Endothelial cell (in vitro differentiated cells): Measurements from ENCODE around the gene TPP1. TPM values are rescaled to one million over a fixed set of nuclear protein-coding genes. Genes with fewer than 3 reads are reported as not detected.
A peak's percentile ranks its signal among the peaks of the same experiment; 100 is the strongest.

Experiments
- DNase-seq: peaks from one replicate; pipeline ENCODE4 v3.0.0; 2021; ENCODE audit warnings: low spot score
- H3K27ac Mint-ChIP-seq: one replicate; pipeline ENCODE4 v1.8.0; 2021; ENCODE audit warnings: mixed read lengths, inconsistent platforms; ENCODE audit not compliant: unreplicated experiment
- H3K27me3 Mint-ChIP-seq: one replicate; pipeline ENCODE4 v1.8.0; 2021; ENCODE audit warnings: mild to moderate bottlenecking, moderate library complexity, mixed read lengths, inconsistent platforms; ENCODE audit not compliant: unreplicated experiment
- H3K36me3 Mint-ChIP-seq: one replicate; pipeline ENCODE4 v1.8.0; 2021; ENCODE audit warnings: mild to moderate bottlenecking, low read depth, mixed read lengths, inconsistent platforms; ENCODE audit not compliant: unreplicated experiment
- H3K4me1 Mint-ChIP-seq: one replicate; pipeline ENCODE4 v1.8.0; 2021; ENCODE audit warnings: mild to moderate bottlenecking, mixed read lengths, inconsistent platforms; ENCODE audit not compliant: unreplicated experiment
- H3K4me3 Mint-ChIP-seq: one replicate; pipeline ENCODE4 v1.8.0; 2021; ENCODE audit warnings: mild to moderate bottlenecking, mixed read lengths, inconsistent platforms; ENCODE audit not compliant: unreplicated experiment
- H3K9me3 Mint-ChIP-seq: one replicate; pipeline ENCODE4 v1.8.0; 2021; ENCODE audit warnings: mixed read lengths, inconsistent platforms; ENCODE audit not compliant: unreplicated experiment
- total RNA-seq: library from RNA; stranded (reverse); fragmentation: NEBNext Ultra II Directional; extraction: Animal tissue kit (Norgen Biotek cat#: 25700); gene quantifications from one replicate; pipeline ENCODE4 v1.2.1, GENCODE V29; 2021; ENCODE audit not compliant: unreplicated experiment
- TF ChIP-seq, protein P1 (sequence below): fragments of 200-600 bp; sonication (generic); IDR thresholded peaks from one replicate; pipeline ENCODE4 v1.5.0; 2021; ENCODE audit warnings: antibody characterized with exemption; ENCODE audit not compliant: unreplicated experiment

TPP1 gene
- total RNA-seq, 1 donor from 2014 or later, result 52.9 TPM

DNA sequence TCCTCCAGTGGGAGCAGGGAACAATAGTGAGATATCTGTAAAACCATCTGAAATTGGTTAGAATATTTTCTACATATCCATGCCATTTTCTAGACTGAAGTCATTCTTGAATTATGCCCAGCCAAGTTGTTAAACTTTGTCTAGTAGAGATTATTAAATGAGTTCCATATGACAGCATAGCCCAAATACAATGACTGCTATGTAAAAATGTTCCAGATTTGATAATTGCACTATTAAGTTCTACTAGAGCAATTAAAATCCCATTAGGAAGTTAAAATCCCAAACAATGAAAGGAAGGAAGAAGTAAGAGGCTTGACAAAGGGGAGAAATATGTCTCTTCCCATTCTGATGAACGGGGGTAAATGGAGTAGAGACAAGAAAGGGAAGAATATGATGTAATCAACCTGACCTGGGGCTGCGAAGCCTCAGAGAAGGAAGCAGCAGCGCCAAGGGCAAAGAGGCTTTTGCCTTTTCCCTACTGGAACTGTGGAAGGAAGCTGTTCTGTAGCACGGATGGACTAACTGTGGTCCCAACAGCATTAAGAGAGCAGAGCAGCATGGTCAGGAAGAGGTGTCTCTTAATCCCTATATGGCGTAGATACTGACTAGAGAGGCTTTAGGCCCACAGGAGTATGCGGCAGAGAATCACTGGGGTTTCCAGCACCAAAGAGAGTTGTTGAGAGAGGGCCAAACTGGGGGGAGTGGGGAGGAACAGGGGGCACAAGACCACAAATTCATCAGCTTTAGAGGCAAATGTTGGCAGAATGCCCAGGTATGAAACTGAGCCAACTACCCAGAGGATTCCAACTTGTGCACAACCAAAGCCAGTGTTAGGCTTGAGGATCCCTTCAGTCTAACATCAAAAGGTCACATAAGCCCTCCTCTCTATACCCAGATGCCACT lies 42.5 kb downstream of the TPP1 start:
- no peak for DNase-seq
- H3K4me1 Mint-ChIP-seq, result peaks cover 17% of the 10 kb centered on the region
- no peak overlapping the region for H3K27ac Mint-ChIP-seq
- H3K4me3 Mint-ChIP-seq, result no peak overlapping the region
- TF ChIP-seq, protein P1, sequence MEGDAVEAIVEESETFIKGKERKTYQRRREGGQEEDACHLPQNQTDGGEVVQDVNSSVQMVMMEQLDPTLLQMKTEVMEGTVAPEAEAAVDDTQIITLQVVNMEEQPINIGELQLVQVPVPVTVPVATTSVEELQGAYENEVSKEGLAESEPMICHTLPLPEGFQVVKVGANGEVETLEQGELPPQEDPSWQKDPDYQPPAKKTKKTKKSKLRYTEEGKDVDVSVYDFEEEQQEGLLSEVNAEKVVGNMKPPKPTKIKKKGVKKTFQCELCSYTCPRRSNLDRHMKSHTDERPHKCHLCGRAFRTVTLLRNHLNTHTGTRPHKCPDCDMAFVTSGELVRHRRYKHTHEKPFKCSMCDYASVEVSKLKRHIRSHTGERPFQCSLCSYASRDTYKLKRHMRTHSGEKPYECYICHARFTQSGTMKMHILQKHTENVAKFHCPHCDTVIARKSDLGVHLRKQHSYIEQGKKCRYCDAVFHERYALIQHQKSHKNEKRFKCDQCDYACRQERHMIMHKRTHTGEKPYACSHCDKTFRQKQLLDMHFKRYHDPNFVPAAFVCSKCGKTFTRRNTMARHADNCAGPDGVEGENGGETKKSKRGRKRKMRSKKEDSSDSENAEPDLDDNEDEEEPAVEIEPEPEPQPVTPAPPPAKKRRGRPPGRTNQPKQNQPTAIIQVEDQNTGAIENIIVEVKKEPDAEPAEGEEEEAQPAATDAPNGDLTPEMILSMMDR, result no peak
- no peaks in the 10 kb centered on the region for H3K36me3 Mint-ChIP-seq
- no peaks in the 10 kb centered on the region for H3K9me3 Mint-ChIP-seq
- H3K27me3 Mint-ChIP-seq, result peaks cover 2% of the 10 kb centered on the region

DNA sequence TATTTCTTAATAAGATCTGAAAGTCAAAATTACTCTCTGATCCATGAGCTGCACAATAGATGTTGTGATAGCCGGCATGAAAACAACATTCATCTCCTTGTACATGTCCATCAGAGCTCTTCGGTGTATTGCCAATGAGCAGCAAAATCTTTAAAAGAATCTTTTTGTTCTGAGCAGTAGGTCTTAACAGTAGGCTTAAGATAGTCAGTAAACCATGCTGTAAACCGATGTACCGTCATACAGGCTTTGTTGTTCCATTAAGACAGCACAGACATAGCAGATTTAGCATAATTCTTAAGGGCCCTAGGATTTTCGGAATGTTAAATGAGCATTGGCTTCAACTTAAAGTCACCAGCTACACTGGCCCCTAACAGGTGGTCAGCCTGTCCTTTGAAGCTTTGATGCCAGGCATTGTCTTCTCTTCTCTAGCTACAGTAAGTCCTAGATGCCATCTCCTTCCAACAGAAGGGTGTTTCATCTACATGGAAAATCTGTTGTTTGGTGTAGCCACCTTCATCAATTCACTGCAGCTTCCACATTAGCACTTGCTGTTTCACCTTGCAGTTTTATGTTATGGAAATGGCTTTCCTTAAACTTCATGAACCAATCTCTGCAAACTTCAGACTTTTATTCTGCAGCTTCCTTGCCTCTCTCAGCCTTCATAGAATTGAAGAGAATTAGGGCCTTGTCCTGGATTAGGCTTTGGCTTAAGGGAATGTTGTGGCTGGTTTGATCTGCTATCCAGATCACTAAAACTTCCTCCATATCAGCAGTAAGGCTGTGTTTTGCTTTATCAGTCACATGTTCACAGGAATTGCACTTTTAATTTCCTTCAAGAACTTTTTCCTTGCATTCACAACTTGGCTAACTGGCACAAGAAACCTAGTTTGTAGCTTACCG lies 44.2 kb downstream of the TPP1 start:
- TF ChIP-seq, protein P1, result no peak
- peaks cover 17% of the 10 kb centered on the region for H3K4me1 Mint-ChIP-seq
- no peak overlapping the region for H3K4me3 Mint-ChIP-seq
- no peaks in the 10 kb centered on the region for H3K36me3 Mint-ChIP-seq
- H3K27me3 Mint-ChIP-seq, result peaks cover 2% of the 10 kb centered on the region
- no peak for DNase-seq
- no peak overlapping the region for H3K27ac Mint-ChIP-seq
- no peaks in the 10 kb centered on the region for H3K9me3 Mint-ChIP-seq

DNA sequence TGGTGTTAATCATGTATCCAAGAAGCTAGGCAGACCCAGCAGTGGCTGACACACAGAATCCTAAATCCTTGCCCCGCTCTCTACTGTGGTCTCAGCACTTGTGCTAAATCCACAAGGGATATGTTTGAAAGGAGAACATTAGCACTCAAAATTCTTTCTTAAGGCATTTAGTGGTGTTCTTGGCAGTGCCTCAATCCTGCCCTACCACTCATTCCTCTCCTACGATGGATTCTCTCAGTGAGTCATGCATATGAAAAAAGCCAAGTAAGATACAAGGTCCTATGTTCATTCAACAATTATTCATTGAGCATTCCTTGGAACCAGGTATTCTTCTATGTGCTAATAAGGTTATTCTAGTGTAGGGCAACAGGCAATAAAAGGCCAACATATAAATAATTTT lies 47.0 kb downstream of the TPP1 start:
- Mint-ChIP-seq H3K4me3 (no peak overlapping the region), H3K27me3 (peaks cover 5% of the 10 kb centered on the region), H3K4me1 (peaks cover 14% of the 10 kb centered on the region), H3K27ac (no peak overlapping the region), H3K36me3 (peaks cover 4% of the 10 kb centered on the region), H3K9me3 (no peaks in the 10 kb centered on the region)
- TF ChIP-seq, protein P1, result no peak
- DNase-seq, result no peak

DNA sequence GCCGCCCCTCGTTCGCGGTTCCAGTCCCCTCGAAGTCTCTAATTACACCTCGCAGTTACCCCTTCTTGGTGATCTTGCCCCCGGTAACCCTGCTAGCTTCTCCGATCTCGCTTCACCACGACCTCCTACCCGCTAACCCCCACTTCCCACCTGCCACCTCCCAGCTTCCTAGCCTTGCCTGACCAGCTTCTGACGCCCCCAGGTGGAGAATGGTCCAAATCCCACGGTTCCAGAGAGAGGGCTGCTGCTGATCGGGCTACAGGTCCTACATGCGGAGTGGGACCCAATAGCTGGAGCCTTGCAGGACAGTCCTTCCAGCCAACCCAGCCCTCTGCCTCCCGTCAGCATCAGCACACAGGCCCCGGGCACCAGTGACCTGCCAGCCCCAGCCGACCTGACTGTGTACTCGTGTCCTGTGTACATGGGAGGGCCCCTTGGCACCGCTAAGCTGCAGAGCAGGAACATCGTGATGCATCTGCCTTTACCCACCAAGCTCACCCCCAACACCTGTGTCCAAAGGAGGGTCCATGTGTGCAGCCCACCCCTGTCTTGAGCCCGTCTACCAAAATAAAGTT lies 47.7 kb downstream of the TPP1 start:
- peak overlapping the region; percentile 47 for H3K4me3 Mint-ChIP-seq
- H3K27me3 Mint-ChIP-seq, result peaks cover 6% of the 10 kb centered on the region
- H3K27ac Mint-ChIP-seq, result no peak overlapping the region
- no peak for DNase-seq
- no peaks in the 10 kb centered on the region for H3K9me3 Mint-ChIP-seq
- peaks cover 7% of the 10 kb centered on the region for H3K4me1 Mint-ChIP-seq
- H3K36me3 Mint-ChIP-seq, result peaks cover 6% of the 10 kb centered on the region
- TF ChIP-seq, protein P1, result no peak
